Left ventricle myocardium inferior (tissue), 1 donor: ENCODE results near the gene PSMA6. TPM values are rescaled to one million over a fixed set of nuclear protein-coding genes. Genes with fewer than 3 reads are reported as not detected.

ENCODE experiments used
- DNase-seq: peaks from one replicate; pipeline ENCODE4 v3.0.0-alpha.2; 2020
- H3K27ac ChIP-seq: fragments of 200-600 bp; replicated peaks from 2 replicates; pipeline ENCODE4 v1.8.0; 2021
- H3K27me3 ChIP-seq: fragments of 200-600 bp; 2 replicates; pipeline ENCODE4 v1.8.0; 2021; ENCODE audit warnings: low read depth
- H3K36me3 ChIP-seq: fragments of 200-600 bp; 2 replicates; pipeline ENCODE4 v1.8.0; 2021
- H3K4me1 ChIP-seq: fragments of 200-600 bp; 2 replicates; pipeline ENCODE4 v1.8.0; 2021
- H3K4me3 ChIP-seq: fragments of 200-600 bp; 2 replicates; pipeline ENCODE4 v1.8.0; 2021; ENCODE audit warnings: mild to moderate bottlenecking, moderate library complexity
- H3K9me3 ChIP-seq: fragments of 200-600 bp; replicated peaks from 2 replicates; pipeline ENCODE4 v1.8.0; 2021
- intact Hi-C: fragments of 100-400 bp; cut with micrococcal nuclease; formaldehyde crosslinking; loops from one replicate; pipeline ENCODE4 v1.11.0; 2022
- long read RNA-seq: library from polyadenylated mRNA; unstranded; transcript quantifications from one replicate; pipeline ENCODE4 v2.0.0, GENCODE V29; 2021
- total RNA-seq: library from RNA; stranded (reverse); fragmentation: NEBNext Ultra II Directional; extraction: Animal tissue kit (Norgen Biotek cat#: 25700); gene quantifications from one replicate; pipeline ENCODE4 v1.2.1, GENCODE V29; 2021
- TF ChIP-seq, protein P1 (sequence below): fragments of 200-600 bp; IDR thresholded peaks from 2 replicates; pipeline ENCODE4 v1.8.0; 2021; ENCODE audit warnings: antibody characterized with exemption, mild to moderate bottlenecking, borderline replicate concordance
- donor health status: DM: no; HTN: yes; CAD: no; lungs with severe emphysema.

Gene PSMA6
- total RNA-seq, result 179 TPM
- long read RNA-seq, full-length matches to known transcripts, result 140 of 140 reads
- long read RNA-seq, partial matches to known transcripts, result 0 of 140 reads
- long read RNA-seq, other reads (novel, unspliced or antisense), result 0 of 140 reads

DNA sequence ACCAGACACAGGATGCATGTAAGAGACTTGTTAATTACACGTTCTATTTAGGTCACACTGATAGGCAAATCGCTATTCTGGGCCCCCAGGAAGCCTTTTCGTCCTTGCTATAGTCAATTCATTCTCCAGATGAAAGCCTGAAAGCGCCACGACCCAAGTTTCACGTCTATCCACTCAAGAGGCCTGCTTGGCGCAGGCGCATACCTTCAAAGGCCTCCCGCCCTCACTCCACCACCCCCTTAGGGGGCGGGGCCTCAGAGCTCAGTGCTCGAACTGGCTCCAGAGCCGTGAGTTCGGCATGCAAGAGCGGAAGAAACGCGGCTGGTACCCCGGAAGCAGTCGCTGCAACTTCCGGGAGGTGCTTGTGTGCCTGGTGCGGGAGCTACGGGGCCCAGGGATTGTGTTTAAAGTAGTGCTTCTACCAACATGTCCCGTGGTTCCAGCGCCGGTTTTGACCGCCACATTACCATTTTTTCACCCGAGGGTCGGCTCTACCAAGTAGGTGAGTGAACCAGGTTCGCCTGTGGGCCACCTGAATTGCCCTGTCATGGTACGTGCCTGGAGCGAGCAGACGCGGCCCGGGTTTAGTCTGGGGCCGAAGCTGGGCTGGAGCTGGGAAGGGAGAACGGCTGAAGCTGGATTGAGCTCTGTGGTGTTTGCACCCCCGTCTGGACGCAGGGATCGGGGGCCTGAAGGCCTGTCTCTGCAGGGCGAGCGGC, at the start of gene PSMA6:
TSS of gene PSMA6 (plus strand) at position 332 of the 719 bp plus-strand sequence. CDS start at position 427, 95 bp downstream.
- H3K36me3 ChIP-seq, result no peaks in the 10 kb centered on the region
- H3K27ac ChIP-seq, result peak within 1 kb of the TSS; percentile 94
- peaks cover 67% of the 10 kb centered on the region for H3K4me1 ChIP-seq
- no peaks in the 10 kb centered on the region for H3K9me3 ChIP-seq
- DNase-seq, result peak; percentile 98
- H3K27me3 ChIP-seq, result no peaks in the 10 kb centered on the region
- intact Hi-C loops, result loop anchor here (5.0 kb wide), 1 partner anchor 115 kb away; no protein-coding TSS in a partner anchor
- H3K4me3 ChIP-seq, result peak within 1 kb of the TSS; percentile 92
- TF ChIP-seq, protein P1, sequence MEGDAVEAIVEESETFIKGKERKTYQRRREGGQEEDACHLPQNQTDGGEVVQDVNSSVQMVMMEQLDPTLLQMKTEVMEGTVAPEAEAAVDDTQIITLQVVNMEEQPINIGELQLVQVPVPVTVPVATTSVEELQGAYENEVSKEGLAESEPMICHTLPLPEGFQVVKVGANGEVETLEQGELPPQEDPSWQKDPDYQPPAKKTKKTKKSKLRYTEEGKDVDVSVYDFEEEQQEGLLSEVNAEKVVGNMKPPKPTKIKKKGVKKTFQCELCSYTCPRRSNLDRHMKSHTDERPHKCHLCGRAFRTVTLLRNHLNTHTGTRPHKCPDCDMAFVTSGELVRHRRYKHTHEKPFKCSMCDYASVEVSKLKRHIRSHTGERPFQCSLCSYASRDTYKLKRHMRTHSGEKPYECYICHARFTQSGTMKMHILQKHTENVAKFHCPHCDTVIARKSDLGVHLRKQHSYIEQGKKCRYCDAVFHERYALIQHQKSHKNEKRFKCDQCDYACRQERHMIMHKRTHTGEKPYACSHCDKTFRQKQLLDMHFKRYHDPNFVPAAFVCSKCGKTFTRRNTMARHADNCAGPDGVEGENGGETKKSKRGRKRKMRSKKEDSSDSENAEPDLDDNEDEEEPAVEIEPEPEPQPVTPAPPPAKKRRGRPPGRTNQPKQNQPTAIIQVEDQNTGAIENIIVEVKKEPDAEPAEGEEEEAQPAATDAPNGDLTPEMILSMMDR, result no peak

DNA sequence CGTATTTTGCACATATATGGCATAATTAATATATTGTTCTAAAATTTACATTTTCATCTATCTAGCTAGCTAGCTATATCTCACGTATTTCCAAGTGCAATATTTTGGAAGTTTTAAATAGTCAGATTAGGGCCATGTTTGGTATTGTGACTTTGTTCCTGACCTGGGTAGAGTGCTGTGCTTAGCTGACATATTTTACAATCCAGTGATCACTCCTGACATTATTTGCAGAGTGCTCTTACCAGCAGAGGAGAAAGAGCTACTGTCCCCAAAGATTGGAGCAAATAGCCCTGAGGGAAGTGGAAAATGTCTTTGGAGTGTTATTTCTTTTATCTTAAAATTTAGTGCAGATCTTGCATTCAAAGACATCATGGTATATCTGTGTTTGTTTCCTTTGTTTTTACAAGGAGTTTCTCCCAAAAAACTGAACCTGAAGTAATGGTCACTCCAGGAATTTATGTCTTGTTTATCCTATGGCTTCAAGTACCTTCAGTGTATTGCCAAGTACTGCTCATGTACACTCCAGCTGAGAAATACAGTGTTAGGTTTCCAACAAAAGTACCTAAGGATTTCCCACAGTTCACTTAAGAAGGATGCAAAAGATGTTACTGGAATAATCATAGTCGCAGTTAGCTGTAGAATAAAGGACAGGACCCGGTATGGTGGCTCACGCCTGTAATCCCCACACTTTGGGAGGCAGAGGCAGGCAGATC, 49.4 kb upstream of the PSMA6 start:
- TF ChIP-seq, protein P1, result no peak
- Histone ChIP-seq H3K27ac (no peak overlapping the region), H3K9me3 (no peaks in the 10 kb centered on the region), H3K4me1 (no peaks in the 10 kb centered on the region), H3K4me3 (no peak overlapping the region), H3K27me3 (no peaks in the 10 kb centered on the region), H3K36me3 (no peaks in the 10 kb centered on the region)
- intact Hi-C loops, result no loop called here
- no peak for DNase-seq

- DNase-seq, result no peak
- intact Hi-C loops, result no loop called here
- TF ChIP-seq, protein P1, result no peak
- H3K4me3 ChIP-seq, result no peak overlapping the region
- H3K27ac ChIP-seq, result no peak overlapping the region
- H3K27me3 ChIP-seq, result no peaks in the 10 kb centered on the region
- no peaks in the 10 kb centered on the region for H3K36me3 ChIP-seq
- no peaks in the 10 kb centered on the region for H3K4me1 ChIP-seq
- no peaks in the 10 kb centered on the region for H3K9me3 ChIP-seq
These were observed 48.2 kb upstream of the PSMA6 start for GRCh38 chr14:35243956-35244355.

DNA sequence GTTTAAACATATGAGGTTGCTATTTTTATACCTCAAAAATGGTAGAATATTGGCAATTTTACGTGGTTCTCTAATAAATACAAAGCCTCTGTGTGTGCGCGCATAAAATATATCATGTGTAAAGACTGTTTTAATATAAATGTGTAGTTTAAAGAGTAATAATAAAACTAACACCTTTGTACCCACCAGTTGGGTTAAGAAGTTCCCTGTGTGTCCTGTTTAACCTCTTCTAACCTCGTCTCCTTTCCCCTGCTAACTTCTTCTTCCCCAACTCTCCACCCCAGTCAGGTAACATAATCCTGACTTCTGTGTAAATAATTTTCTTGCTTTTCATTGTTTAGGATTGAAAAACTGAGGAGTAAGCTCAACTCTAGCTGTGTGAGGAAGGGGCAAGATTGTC, 47.6 kb upstream of the PSMA6 start:
- no peaks in the 10 kb centered on the region for H3K36me3 ChIP-seq
- H3K9me3 ChIP-seq, result no peaks in the 10 kb centered on the region
- H3K4me1 ChIP-seq, result no peaks in the 10 kb centered on the region
- intact Hi-C loops, result no loop called here
- H3K27me3 ChIP-seq, result no peaks in the 10 kb centered on the region
- TF ChIP-seq, protein P1, result no peak
- no peak overlapping the region for H3K27ac ChIP-seq
- H3K4me3 ChIP-seq, result no peak overlapping the region
- no peak for DNase-seq

GRCh38 chr14:35245051-35245450, 47.1 kb upstream of the PSMA6 start:
- no peaks in the 10 kb centered on the region for H3K4me1 ChIP-seq
- H3K36me3 ChIP-seq, result no peaks in the 10 kb centered on the region
- H3K27ac ChIP-seq, result no peak overlapping the region
- H3K9me3 ChIP-seq, result no peaks in the 10 kb centered on the region
- intact Hi-C loops, result no loop called here
- H3K4me3 ChIP-seq, result no peak overlapping the region
- TF ChIP-seq, protein P1, result no peak
- DNase-seq, result no peak
- H3K27me3 ChIP-seq, result no peaks in the 10 kb centered on the region
